HG03469 (cell line): ENCODE results near the gene MYEOV.

ENCODE experiments used
- ATAC-seq: cut with Tn5 transposase; IDR thresholded peaks from one replicate; pipeline ENCODE4 v1.9.1; 2021; ENCODE audit warnings: mild to moderate bottlenecking, moderate library complexity, moderate number of reproducible peaks; ENCODE audit not compliant: unreplicated experiment

The MYEOV gene

GRCh38 chr11:69293819-69294505 is at the start of gene MYEOV:
TSS of gene MYEOV (plus strand) at chr11:69294155. CDS start at chr11:69295355, 1,200 bp downstream.
- no peak for ATAC-seq

- ATAC-seq = no peak
These were observed 49.7 kb upstream of the MYEOV start for GRCh38 chr11:69244266-69244665.

GRCh38 chr11:69245041-69245440 is 48.9 kb upstream of the MYEOV start:
- no peak for ATAC-seq

- no peak for ATAC-seq
These were observed 48.2 kb upstream of the MYEOV start for GRCh38 chr11:69245491-69246345.

GRCh38 chr11:69249311-69250185 is 44.4 kb upstream of the MYEOV start:
- no peak for ATAC-seq

GRCh38 chr11:69250186-69251056 is 43.5 kb upstream of the MYEOV start:
- no peak for ATAC-seq

- no peak for ATAC-seq
These were observed 42.9 kb upstream of the MYEOV start for GRCh38 chr11:69251057-69251393.

GRCh38 chr11:69251639-69252489 is 42.1 kb upstream of the MYEOV start:
- no peak for ATAC-seq

GRCh38 chr11:69252490-69252837 is 41.5 kb upstream of the MYEOV start:
- no peak for ATAC-seq

- ATAC-seq = no peak
These were observed 40.9 kb upstream of the MYEOV start for GRCh38 chr11:69253028-69253427.

- ATAC-seq = no peak
These were observed 36.8 kb upstream of the MYEOV start for GRCh38 chr11:69257134-69257533.

GRCh38 chr11:69257838-69258658 is 35.9 kb upstream of the MYEOV start:
- no peak for ATAC-seq

- ATAC-seq = no peak
These were observed 34.9 kb upstream of the MYEOV start for GRCh38 chr11:69259096-69259495.

GRCh38 chr11:69260622-69261021 is 33.3 kb upstream of the MYEOV start:
- no peak for ATAC-seq

- no peak for ATAC-seq
These were observed 32.8 kb upstream of the MYEOV start for GRCh38 chr11:69261116-69261515.

- ATAC-seq = no peak
These were observed 30.8 kb upstream of the MYEOV start for GRCh38 chr11:69262918-69263735.

- no peak for ATAC-seq
These were observed 30.3 kb upstream of the MYEOV start for GRCh38 chr11:69263736-69264052.

- ATAC-seq = no peak
These were observed 29.5 kb upstream of the MYEOV start for GRCh38 chr11:69264486-69264885.
